GM19238 (cell line): Measurements from ENCODE around the gene RNF38.
"Not testable (repeated sequence)": the region's sequence is repeated elsewhere in the genome, so short reads cannot be mapped to it uniquely, and the experiment has no call there.

ENCODE experiments used
- DNase-seq: peaks from one replicate; pipeline ENCODE4 v3.0.0; 2011; ENCODE audit warnings: low spot score; ENCODE audit not compliant: insufficient read length

Gene RNF38

DNA sequence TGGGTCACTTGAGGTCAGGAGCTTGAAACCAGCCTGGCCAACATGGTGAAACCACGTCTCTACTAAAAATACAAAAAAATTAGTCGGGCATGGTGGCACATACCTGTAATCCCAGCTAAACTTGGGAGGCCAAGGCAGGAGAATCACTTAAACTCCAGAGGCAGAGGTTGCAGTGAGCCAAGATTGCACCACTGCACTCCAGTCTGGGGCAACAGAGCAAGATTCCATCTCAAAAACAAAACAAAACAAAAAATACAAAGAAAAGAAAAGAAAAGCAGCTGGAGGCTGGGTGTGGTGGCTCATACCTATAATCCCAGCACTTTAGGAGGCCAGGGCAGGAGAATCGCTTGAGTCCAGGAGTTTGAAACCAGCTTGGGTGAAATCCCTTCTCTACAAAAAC lies 105.1 kb downstream of the RNF38 start:
- not testable (repeated sequence) for DNase-seq

DNA sequence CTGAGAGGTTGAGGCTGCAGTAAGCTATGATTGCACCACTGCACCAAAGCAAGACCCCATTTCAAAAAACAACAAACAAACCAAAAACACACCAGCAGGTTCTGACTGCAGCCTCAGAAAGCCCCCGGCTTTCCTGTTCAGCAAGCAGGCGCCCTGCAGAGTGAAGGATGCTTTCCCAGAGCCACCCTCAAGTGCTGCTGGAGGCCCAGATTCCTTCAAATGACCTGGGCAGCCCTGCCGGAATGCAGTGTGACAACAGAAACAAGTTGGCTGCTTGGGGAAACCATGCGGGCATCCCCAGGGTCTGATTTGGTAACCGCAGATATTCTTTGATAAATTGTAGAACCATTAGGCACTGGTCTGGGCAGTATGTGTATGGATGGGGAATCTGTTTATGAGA lies 106.2 kb downstream of the RNF38 start:
- no peak for DNase-seq

DNA sequence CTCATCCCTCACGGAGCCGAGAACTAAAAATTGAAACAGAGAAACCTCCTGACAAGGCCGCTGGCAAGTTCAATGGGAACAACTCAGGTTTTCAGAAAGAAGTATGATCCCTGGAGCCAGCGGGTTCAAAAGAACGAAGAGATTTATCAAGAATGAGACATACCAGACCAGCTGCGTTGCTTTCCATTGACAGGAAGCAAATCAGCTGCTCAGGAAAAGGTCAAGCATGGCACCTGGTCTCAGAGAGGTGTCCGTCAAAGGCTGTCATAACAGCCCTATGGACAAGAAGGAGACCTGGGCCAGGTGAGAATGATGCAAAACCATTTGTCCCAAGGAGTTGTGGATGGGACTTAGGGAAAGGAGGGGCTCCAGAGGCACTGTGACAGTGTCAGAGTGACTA lies 106.9 kb downstream of the RNF38 start:
- no peak for DNase-seq

DNA sequence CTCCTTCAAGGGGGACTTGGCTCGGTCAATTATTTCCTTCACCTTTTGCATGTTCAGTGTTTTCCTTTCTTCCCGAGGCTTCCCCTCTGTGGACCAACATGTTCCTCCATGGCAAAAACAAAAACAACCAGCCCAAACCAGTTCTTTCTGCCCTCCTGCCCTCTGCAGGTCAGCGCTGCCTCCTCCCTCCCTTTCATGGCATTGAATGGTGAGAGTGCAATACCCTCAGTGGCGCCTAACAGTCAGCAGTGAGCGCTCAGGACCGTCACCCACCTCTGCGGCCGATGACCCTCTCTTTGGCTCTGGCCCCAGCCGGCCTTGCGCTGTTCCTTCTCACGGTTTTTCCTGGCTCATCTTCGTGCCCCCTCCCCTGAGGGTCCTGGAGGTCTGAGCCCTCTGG lies 107.4 kb downstream of the RNF38 start:
- DNase-seq, result no peak

DNA sequence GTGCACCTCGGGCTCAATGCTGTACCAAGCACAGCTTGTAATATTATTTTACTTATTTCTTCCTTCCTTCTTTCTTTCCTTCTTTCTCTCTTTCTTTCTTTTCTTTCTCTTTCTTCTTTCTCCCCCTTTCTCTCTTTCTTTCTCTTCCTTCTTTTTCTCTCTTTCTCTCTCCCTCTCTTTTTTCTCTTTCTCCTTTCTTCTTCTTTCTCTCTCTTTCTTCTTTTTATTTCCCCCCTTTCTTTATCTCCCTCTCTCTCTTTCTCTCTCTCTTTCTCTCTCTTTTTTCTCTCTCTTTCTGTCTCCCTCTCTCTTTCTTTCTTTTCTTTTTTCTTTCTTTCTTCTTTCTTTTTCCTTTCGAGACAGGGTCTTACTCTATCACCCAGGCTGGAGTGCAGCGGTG lies 109.1 kb downstream of the RNF38 start:
- no peak for DNase-seq

DNA sequence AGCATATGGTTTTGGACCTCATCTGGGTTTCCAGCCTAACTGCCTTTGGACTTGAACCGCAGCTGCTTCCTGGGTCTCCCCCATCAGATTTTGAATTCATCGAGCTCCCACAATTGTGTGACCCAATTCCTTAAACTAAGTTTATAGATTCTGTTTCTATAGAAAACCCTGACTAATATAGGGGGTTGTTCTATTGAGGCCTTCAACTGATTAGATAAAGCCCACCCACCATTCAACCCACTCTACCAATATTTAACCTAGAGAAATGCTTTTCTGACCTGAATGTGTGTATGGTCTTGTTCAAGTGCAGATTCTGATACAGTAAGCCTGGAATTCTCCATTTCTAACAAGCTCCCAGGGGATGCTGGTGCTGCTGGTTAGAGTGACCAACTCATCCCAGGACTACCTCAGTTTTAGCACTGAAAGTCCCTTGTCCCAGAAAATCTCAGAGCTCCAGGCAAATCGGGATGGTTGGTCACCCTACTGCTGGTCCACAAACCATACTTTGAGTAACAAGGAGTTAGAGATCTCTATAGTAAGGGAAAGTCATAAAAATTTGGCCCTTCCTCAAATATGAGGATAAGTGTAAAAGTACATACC lies 110.1 kb downstream of the RNF38 start:
- no peak for DNase-seq

DNA sequence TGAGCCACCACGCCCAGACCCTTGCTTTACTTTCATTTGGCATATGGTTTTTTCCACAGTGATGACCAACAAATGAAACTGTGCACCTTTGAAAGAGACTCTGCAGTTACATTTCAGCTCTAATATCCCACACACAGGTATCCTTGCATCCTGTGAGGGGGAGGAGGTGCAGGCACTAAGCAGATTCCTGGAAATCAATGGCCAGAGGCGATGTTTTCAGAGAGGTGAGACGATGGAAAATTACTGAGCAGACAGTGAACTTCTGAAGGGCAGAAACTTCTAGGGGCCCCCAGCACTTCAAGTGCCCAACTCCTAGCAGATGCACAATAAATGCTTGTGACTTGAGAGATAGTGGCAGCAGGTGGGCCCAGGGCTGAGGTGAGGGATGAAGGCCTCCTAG lies 112.0 kb downstream of the RNF38 start:
- no peak for DNase-seq
